ENCODE measurements around the gene CNTN4.
"Not testable (repeated sequence)": the region's sequence is repeated elsewhere in the genome, so short reads cannot be mapped to it uniquely, and the experiment has no call there.

Gene CNTN4

DNA sequence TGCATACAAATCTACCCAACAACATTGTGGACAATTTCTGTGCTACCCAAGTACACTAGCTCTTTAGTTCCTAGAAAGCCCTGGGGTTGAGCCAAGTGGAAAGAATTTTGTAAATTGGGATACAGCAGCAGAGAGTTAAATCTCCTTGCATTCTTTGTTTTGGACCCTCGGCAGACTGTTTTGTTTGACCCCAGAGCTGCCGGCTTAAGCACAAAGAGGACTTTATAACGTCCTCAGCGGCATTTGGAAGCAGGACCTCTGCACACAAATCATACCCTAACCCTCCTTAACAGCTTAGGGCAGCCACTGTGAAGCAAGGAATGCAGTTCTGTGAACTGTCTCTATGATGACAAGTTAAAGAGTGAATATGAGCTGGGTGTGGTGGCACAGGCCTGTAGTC lies 415.3 kb downstream of the CNTN4 start:
- no peak for DNase-seq (ENCODE audit: low spot score)
- TF ChIP-seq CTCF (IDR thresholded peaks at IDR 0.05; ENCODE audit: borderline replicate concordance, control extremely low read depth, extremely low read depth, insufficient read depth, missing control alignments) = no peak
- in situ Hi-C loops (cut with MboI; ENCODE audit: low sequenced_read_pairs, unreplicated experiment) = no loop called here

DNA sequence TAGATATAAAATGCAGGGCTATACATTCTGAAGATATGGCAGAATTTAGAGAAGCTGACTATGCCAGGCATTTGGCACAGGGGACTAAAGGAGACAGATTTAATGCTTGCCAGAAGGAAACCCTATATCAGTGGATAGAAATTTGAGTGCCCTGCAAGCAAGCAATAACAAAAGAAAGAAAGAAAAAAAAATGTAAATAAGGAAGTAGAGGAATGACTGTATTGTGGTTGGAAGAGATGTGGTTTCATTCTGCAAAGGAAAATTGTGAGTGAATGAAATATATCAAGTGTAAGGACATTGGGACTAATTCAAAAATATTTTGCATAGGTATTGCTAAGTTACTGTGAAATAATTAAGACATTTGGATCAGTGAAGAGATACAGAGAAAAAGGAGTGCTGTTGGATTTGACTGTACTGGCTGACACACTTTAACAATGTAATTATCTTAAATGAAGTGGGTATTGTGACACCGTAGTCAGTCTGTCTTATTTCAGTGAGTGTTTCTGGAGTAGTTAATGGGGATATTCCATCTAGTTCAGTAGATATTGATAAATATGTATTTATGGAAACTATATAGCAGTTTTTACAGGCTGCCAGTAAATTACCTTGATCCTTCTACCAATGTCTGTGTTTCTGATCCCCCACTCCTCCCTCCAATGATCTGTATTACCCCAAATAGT lies 418.2 kb downstream of the CNTN4 start:
- no peak for DNase-seq (ENCODE audit: low spot score)
- in situ Hi-C loops (cut with MboI; ENCODE audit: low sequenced_read_pairs, unreplicated experiment) = no loop called here
- TF ChIP-seq CTCF (IDR thresholded peaks at IDR 0.05; ENCODE audit: borderline replicate concordance, control extremely low read depth, extremely low read depth, insufficient read depth, missing control alignments) = no peak

DNA sequence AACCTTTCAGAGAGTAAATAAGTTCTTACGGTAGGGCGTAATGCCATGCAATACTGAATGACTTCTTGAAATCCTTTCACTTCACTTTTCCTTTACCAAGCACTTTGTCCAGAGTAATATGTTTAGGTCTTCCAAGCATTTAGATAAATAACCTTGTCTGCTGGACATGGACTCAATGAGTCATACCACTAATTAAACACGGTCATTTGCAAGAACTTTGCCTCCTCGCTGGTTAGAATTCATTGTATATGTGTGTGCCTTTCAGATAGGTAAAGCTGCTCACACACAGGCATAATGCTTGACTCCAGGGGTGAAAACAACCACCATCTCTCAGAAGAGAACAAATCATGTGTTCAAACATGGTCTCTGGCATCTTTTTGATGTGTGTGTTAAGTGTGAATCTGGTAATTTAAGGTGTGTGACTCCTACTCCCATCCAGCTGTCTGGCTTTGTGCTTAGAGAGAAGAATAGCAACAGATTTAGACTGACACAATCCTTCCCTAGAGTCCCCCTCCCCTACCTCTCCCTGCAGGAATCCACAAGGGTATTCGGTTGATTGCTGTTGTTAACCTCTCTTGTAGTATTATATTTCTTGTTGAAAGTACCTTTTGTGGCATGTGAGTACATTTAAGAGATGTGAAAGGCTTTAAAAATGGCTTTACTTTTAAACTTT lies 419.0 kb downstream of the CNTN4 start:
- no peak for DNase-seq (ENCODE audit: low spot score)
- no peak for TF ChIP-seq CTCF (IDR thresholded peaks at IDR 0.05; ENCODE audit: borderline replicate concordance, control extremely low read depth, extremely low read depth, insufficient read depth, missing control alignments)
- in situ Hi-C loops (cut with MboI; ENCODE audit: low sequenced_read_pairs, unreplicated experiment) = no loop called here

- no peak for TF ChIP-seq CTCF (IDR thresholded peaks at IDR 0.05; ENCODE audit: borderline replicate concordance, control extremely low read depth, extremely low read depth, insufficient read depth, missing control alignments)
- in situ Hi-C loops (cut with MboI; ENCODE audit: low sequenced_read_pairs, unreplicated experiment) = no loop called here
- no peak for DNase-seq (ENCODE audit: low spot score)
Measured at GRCh38 chr3:2523281-2523836, 424.7 kb downstream of the CNTN4 start.

- in situ Hi-C loops (cut with MboI; ENCODE audit: low sequenced_read_pairs, unreplicated experiment) = no loop called here
- DNase-seq (ENCODE audit: low spot score) = no peak
- no peak for TF ChIP-seq CTCF (IDR thresholded peaks at IDR 0.05; ENCODE audit: borderline replicate concordance, control extremely low read depth, extremely low read depth, insufficient read depth, missing control alignments)
Measured at GRCh38 chr3:2525968-2526367, 427.3 kb downstream of the CNTN4 start.

GRCh38 chr3:2526926-2527325 lies 428.3 kb downstream of the CNTN4 start:
- TF ChIP-seq CTCF (IDR thresholded peaks at IDR 0.05; ENCODE audit: borderline replicate concordance, control extremely low read depth, extremely low read depth, insufficient read depth, missing control alignments) = no peak
- DNase-seq (ENCODE audit: low spot score) = no peak
- in situ Hi-C loops (cut with MboI; ENCODE audit: low sequenced_read_pairs, unreplicated experiment) = no loop called here

DNA sequence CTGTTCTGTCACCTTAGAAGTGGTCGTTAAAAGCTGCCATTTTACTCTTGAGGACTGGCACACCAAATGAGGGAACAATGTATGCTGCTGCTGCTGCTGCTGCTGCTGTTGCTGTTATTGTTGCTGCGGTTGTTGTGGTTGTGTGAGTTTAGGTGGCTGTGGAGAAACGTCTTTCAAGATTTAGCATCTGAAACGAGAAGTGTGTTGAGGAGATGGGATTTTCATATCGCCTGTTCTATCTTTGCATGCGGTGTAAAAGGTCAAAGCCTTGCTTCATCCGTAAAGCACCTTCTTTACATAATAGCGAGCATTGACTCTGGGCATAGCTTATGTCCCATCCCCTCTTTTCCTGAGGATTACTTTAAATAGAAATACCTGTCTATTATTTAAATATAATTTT lies 428.7 kb downstream of the CNTN4 start:
- in situ Hi-C loops (cut with MboI; ENCODE audit: low sequenced_read_pairs, unreplicated experiment); DNase-seq (ENCODE audit: low spot score): not testable (repeated sequence)

- in situ Hi-C loops (cut with MboI; ENCODE audit: low sequenced_read_pairs, unreplicated experiment); DNase-seq (ENCODE audit: low spot score): not testable (repeated sequence)
Measured at GRCh38 chr3:2534767-2535166, 436.1 kb downstream of the CNTN4 start.
